A549 (cell line): Measurements from ENCODE around the gene LINGO4.

Experiments used
- ESRRA ChIP-seq: fragments of 150-350 bp; IDR thresholded peaks from 2 replicates; pipeline ENCODE4 v1.6.1; 2014; ENCODE audit warnings: mild to moderate bottlenecking, low read length, borderline replicate concordance
- GATA3 ChIP-seq: IDR thresholded peaks from 2 replicates; pipeline ENCODE4 v1.6.1; 2012; ENCODE audit warnings: borderline replicate concordance
- KDM1A ChIP-seq: fragments of 200-600 bp; sonication (generic); IDR thresholded peaks from 2 replicates; pipeline ENCODE4 v1.6.1; 2016; ENCODE audit warnings: low read depth, mild to moderate bottlenecking
- NPAS2 ChIP-seq: fragments of 250-450 bp; sonication (Bioruptor Pico); IDR thresholded peaks from 2 replicates; pipeline ENCODE4 v1.8.0; 2022; ENCODE audit warnings: mild to moderate bottlenecking, moderate library complexity, borderline replicate concordance
- POLR2A ChIP-seq: IDR thresholded peaks from 2 replicates; pipeline ENCODE4 v1.6.1; 2012; ENCODE audit warnings: mild to moderate bottlenecking, low read length
- RCOR1 ChIP-seq: fragments of 150-350 bp; IDR thresholded peaks from 2 replicates; pipeline ENCODE4 v1.6.1; 2014; ENCODE audit warnings: antibody characterized with exemption, low read length, low read depth
- USF2 ChIP-seq: fragments of 450-650 bp; IDR thresholded peaks from 2 replicates; pipeline ENCODE4 v1.6.1; 2014; ENCODE audit warnings: antibody characterized with exemption
- TF ChIP-seq, protein P1 (sequence below): fragments of >200 bp; sonication (Bioruptor Twin); formaldehyde crosslinking; IDR thresholded peaks from 3 replicates; pipeline ENCODE4 v1.5.1; 2016
- TF ChIP-seq, protein P2 (sequence below): fragments of 200-600 bp; sonication (generic); IDR thresholded peaks from 2 replicates; pipeline ENCODE4 v1.6.1; 2016; ENCODE audit warnings: antibody characterized with exemption, mild to moderate bottlenecking, moderate library complexity

GRCh38 chr1:151833172-151833900 is 28.1 kb upstream of the LINGO4 start:
- TF ChIP-seq NPAS2 (CRISPR knock-in tag) (no peak), POLR2A (no peak), USF2 (no peak), ESRRA (no peak), RCOR1 (no peak), GATA3 (no peak), KDM1A (no peak)
- TF ChIP-seq, protein P1, sequence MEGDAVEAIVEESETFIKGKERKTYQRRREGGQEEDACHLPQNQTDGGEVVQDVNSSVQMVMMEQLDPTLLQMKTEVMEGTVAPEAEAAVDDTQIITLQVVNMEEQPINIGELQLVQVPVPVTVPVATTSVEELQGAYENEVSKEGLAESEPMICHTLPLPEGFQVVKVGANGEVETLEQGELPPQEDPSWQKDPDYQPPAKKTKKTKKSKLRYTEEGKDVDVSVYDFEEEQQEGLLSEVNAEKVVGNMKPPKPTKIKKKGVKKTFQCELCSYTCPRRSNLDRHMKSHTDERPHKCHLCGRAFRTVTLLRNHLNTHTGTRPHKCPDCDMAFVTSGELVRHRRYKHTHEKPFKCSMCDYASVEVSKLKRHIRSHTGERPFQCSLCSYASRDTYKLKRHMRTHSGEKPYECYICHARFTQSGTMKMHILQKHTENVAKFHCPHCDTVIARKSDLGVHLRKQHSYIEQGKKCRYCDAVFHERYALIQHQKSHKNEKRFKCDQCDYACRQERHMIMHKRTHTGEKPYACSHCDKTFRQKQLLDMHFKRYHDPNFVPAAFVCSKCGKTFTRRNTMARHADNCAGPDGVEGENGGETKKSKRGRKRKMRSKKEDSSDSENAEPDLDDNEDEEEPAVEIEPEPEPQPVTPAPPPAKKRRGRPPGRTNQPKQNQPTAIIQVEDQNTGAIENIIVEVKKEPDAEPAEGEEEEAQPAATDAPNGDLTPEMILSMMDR: no peak
- TF ChIP-seq, protein P2, sequence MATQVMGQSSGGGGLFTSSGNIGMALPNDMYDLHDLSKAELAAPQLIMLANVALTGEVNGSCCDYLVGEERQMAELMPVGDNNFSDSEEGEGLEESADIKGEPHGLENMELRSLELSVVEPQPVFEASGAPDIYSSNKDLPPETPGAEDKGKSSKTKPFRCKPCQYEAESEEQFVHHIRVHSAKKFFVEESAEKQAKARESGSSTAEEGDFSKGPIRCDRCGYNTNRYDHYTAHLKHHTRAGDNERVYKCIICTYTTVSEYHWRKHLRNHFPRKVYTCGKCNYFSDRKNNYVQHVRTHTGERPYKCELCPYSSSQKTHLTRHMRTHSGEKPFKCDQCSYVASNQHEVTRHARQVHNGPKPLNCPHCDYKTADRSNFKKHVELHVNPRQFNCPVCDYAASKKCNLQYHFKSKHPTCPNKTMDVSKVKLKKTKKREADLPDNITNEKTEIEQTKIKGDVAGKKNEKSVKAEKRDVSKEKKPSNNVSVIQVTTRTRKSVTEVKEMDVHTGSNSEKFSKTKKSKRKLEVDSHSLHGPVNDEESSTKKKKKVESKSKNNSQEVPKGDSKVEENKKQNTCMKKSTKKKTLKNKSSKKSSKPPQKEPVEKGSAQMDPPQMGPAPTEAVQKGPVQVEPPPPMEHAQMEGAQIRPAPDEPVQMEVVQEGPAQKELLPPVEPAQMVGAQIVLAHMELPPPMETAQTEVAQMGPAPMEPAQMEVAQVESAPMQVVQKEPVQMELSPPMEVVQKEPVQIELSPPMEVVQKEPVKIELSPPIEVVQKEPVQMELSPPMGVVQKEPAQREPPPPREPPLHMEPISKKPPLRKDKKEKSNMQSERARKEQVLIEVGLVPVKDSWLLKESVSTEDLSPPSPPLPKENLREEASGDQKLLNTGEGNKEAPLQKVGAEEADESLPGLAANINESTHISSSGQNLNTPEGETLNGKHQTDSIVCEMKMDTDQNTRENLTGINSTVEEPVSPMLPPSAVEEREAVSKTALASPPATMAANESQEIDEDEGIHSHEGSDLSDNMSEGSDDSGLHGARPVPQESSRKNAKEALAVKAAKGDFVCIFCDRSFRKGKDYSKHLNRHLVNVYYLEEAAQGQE: no peak
